GM12878 (cell line): ENCODE data around the gene IRF9. TPM values are rescaled to one million over a fixed set of nuclear protein-coding genes. Genes with fewer than 3 reads are reported as not detected.

Experiments
- ATAC-seq: fragments of 200-7000 bp; cut with Tn5 transposase; 3 replicates; pipeline ENCODE4 v1.9.1; 2020; ENCODE audit warnings: mild to moderate bottlenecking, moderate library complexity
- BruUV-seq: library from RNA; stranded (reverse); fragments of 400-500 nt; replicated peaks from 2 replicates; lab custom pipeline; 2021; lab: Mats Ljungman, UMichigan
- CTCF ChIA-PET: fragments of 300-600 bp; sonication (Branson Sonifier 250); formaldehyde crosslinking; extraction: SDS; loops from one replicate; lab custom pipeline; 2021; ENCODE audit warnings: inconsistent platforms; lab: Yijun Ruan, JAX
- POLR2A ChIA-PET: fragments of 350-600 bp; formaldehyde crosslinking; extraction: SDS; loops from one replicate; lab custom pipeline; 2021; ENCODE audit warnings: inconsistent platforms; lab: Charles Lee
- RAD21 ChIA-PET: fragments of 300-600 bp; sonication (Branson Sonifier 250); formaldehyde crosslinking; loops from one replicate; lab custom pipeline; 2023; ENCODE audit warnings: antibody characterized with exemption; ENCODE audit not compliant: unreplicated experiment; lab: Charles Lee
- SMC1A ChIA-PET: fragments of 300-600 bp; sonication (Branson Sonifier 250); formaldehyde crosslinking; loops from one replicate; lab custom pipeline; 2023; ENCODE audit not compliant: unreplicated experiment, uncharacterized antibody; lab: Charles Lee
- DNase-seq: peaks from one replicate; pipeline ENCODE4 v3.0.0-alpha.2; 2011; ENCODE audit warnings: low read depth, low spot score
- FAIRE-seq: peaks from 3 replicates; lab custom pipeline; 2011; peaks lifted over from hg19 to GRCh38; lab: Jason Lieb, UNC
- H2AFZ ChIP-seq: 2 replicates; pipeline ENCODE4 v1.6.0; 2011; ENCODE audit warnings: low read depth, low read length, control low read depth; ENCODE audit not compliant: control insufficient read depth
- H3K27ac ChIP-seq: 2 replicates; pipeline ENCODE4 v1.5.1; 2011; ENCODE audit warnings: control low read depth; ENCODE audit not compliant: control insufficient read depth, insufficient read depth
- H3K27me3 ChIP-seq, 2 experiments: replicated peaks in 1 of 2; 2 replicates each; pipeline versions ENCODE4 v1.6.0 to v1.6.1; 2011; ENCODE audit warnings: low read length in 1 of 2; ENCODE audit not compliant: control insufficient read depth in 2 of 2, insufficient read depth in 2 of 2
- H3K36me3 ChIP-seq, 2 experiments: 2 replicates each; pipeline ENCODE4 v1.5.1; 2011; ENCODE audit warnings: low read length in 1 of 2; ENCODE audit not compliant: control insufficient read depth in 2 of 2, insufficient read depth in 2 of 2
- H3K4me1 ChIP-seq: 2 replicates; pipeline ENCODE4 v1.6.1; 2011; ENCODE audit warnings: mild to moderate bottlenecking, low read length, moderate library complexity, mixed read lengths; ENCODE audit not compliant: control insufficient read depth, insufficient read depth
- H3K4me2 ChIP-seq: 2 replicates; pipeline ENCODE4 v1.6.0; 2011; ENCODE audit warnings: control low read depth; ENCODE audit not compliant: control insufficient read depth, insufficient read depth
- H3K4me3 ChIP-seq: fragments of 200-600 bp; sonication (generic); 2 replicates; pipeline ENCODE4 v1.5.1; 2016
- H3K79me2 ChIP-seq: 2 replicates; pipeline ENCODE4 v1.6.0; 2011; ENCODE audit warnings: low read length; ENCODE audit not compliant: control insufficient read depth, insufficient read depth
- H3K9ac ChIP-seq: 2 replicates; pipeline ENCODE4 v1.8.0; 2011; ENCODE audit warnings: low read length, control low read depth, mixed read lengths; ENCODE audit not compliant: control insufficient read depth, insufficient read depth
- H3K9me3 ChIP-seq: replicated peaks from 3 replicates; pipeline ENCODE4 v1.5.1; 2011; ENCODE audit warnings: mild to moderate bottlenecking, low read length; ENCODE audit not compliant: control insufficient read depth, insufficient read depth
- H4K20me1 ChIP-seq: 2 replicates; pipeline ENCODE4 v1.6.0; 2011; ENCODE audit not compliant: control insufficient read depth, insufficient read depth
- BMI1 ChIP-seq: fragments of 450-650 bp; IDR thresholded peaks from 2 replicates; pipeline ENCODE4 v1.6.1; 2016; ENCODE audit warnings: mild to moderate bottlenecking, moderate library complexity, borderline replicate concordance
- BRCA1 ChIP-seq: IDR thresholded peaks from 2 replicates; pipeline ENCODE4 v1.6.1; 2011; ENCODE audit warnings: low read depth, low read length, improper control_type of control experiment
- CBX5 ChIP-seq: sonication (generic); IDR thresholded peaks from 2 replicates; pipeline ENCODE4 v1.6.1; 2016; ENCODE audit warnings: low read depth, moderate library complexity, mild to moderate bottlenecking, inconsistent platforms
- DPF2 ChIP-seq: fragments of 450-650 bp; IDR thresholded peaks from 2 replicates; pipeline ENCODE4 v1.6.1; 2017; ENCODE audit warnings: mild to moderate bottlenecking
- ELK1 ChIP-seq: IDR thresholded peaks from 2 replicates; pipeline ENCODE4 v1.6.1; 2012; ENCODE audit warnings: low read depth, low read length, improper control_type of control experiment
- EZH2 ChIP-seq: IDR thresholded peaks from 2 replicates; pipeline ENCODE4 v1.6.1; 2012; ENCODE audit warnings: low read depth, mild to moderate bottlenecking, control low read depth, inconsistent platforms, low read length, borderline replicate concordance; ENCODE audit not compliant: control insufficient read depth
- FOS ChIP-seq: IDR thresholded peaks from 3 replicates; pipeline ENCODE4 v1.6.1; 2011; ENCODE audit warnings: borderline replicate concordance; ENCODE audit not compliant: insufficient read length; ENCODE audit errors: extremely low read depth
- IKZF1 ChIP-seq: fragments of 450-650 bp; conservative IDR thresholded peaks from 2 replicates; pipeline ENCODE4 v1.6.1; 2017; ENCODE audit warnings: antibody characterized with exemption, mild to moderate bottlenecking
- IKZF2 ChIP-seq, 2 experiments: fragments of 450-650 bp; IDR thresholded peaks; 2 replicates each; pipeline ENCODE4 v1.6.1; 2017; ENCODE audit warnings: mild to moderate bottlenecking in 2 of 2, moderate library complexity in 2 of 2
- JUNB ChIP-seq: IDR thresholded peaks from 2 replicates; pipeline ENCODE4 v1.6.1; 2016; ENCODE audit warnings: antibody characterized with exemption, mild to moderate bottlenecking
- MLLT1 ChIP-seq: fragments of 450-650 bp; IDR thresholded peaks from 2 replicates; pipeline ENCODE4 v1.6.1; 2016; ENCODE audit warnings: mild to moderate bottlenecking
- MYB ChIP-seq: fragments of 150-350 bp; IDR thresholded peaks from 2 replicates; pipeline ENCODE4 v1.6.1; 2014; ENCODE audit warnings: mild to moderate bottlenecking, low read depth, low read length, borderline replicate concordance
- NR2C2 ChIP-seq: IDR thresholded peaks from 2 replicates; pipeline ENCODE4 v1.6.1; 2011; ENCODE audit warnings: borderline replicate concordance, low read depth; ENCODE audit not compliant: control insufficient read depth, insufficient read length
- RUNX3 ChIP-seq: IDR thresholded peaks from 2 replicates; pipeline ENCODE4 v1.6.1; 2012; ENCODE audit warnings: low read length, inconsistent platforms
- SKIL ChIP-seq: fragments of 450-650 bp; IDR thresholded peaks from 2 replicates; pipeline ENCODE4 v1.6.1; 2017; ENCODE audit warnings: mild to moderate bottlenecking, low read depth, inconsistent platforms; ENCODE audit not compliant: poor library complexity, severe bottlenecking
- SMAD5 ChIP-seq: IDR thresholded peaks from 2 replicates; pipeline ENCODE4 v1.6.1; 2016; ENCODE audit warnings: antibody characterized with exemption, low read depth
- SPI1 ChIP-seq: IDR thresholded peaks from 2 replicates; pipeline ENCODE4 v1.6.1; 2011; ENCODE audit warnings: low read depth, mild to moderate bottlenecking, low read length, moderate library complexity, borderline replicate concordance; ENCODE audit not compliant: insufficient read depth
- STAT3 ChIP-seq: IDR thresholded peaks from 2 replicates; pipeline ENCODE4 v1.6.1; 2011; ENCODE audit warnings: low read depth, low read length, improper control_type of control experiment
- YY1 ChIP-seq: IDR thresholded peaks from 2 replicates; pipeline ENCODE4 v1.6.1; 2011; ENCODE audit warnings: low read depth, mild to moderate bottlenecking, low read length
- WGBS: methylation state at CpG from one replicate; pipeline ENCODE4 v1.1.6; 2016; ENCODE audit warnings: low lambda C conversion rate; ENCODE audit not compliant: insufficient replicate concordance, insufficient coverage; ENCODE audit errors: missing lambda C conversion rate; 5-methylcytosine and 5-hydroxymethylcytosine counted together
- in situ Hi-C: fragments of 300-500 bp; cut with MboI; formaldehyde crosslinking; loops from 9 replicates; pipeline ENCODE4 v1.14.3; 2018; ENCODE audit warnings: mixed read lengths
- intact Hi-C: fragments of 100-400 bp; cut with micrococcal nuclease; formaldehyde crosslinking; loops from one replicate; pipeline ENCODE4 v1.14.2; 2022; ENCODE audit not compliant: unreplicated experiment
- polyA plus RNA-seq, 11 experiments: library from polyadenylated mRNA; depleted of rRNA in 4 of 11; unstranded in 6 of 11; stranded (reverse) in 5 of 11; fragments of >200 nt; fragmentation: Nextera tagmentation in 4 of 11; fragmentation: Illumina TruSeq in 1 of 11; extraction: Ambion mirVana in 4 of 11; extraction: Trizol in 1 of 11; gene quantifications; 1 replicate in 1 of 11; 2 replicates in 10 of 11; pipeline versions ENCODE4 v1.2.1 to v1.2.3, GENCODE V29; 2011 to 2016; ENCODE audit warnings: inconsistent platforms in 2 of 11, missing spikeins in 2 of 11, low read depth in 1 of 11
- total RNA-seq, 4 experiments: library from RNA; depleted of rRNA in 3 of 4; stranded (reverse); fragments of >200 nt in 3 of 4; fragmentation: Illumina TruSeq in 1 of 4; extraction: Trizol in 1 of 4; gene quantifications; 2 replicates each; pipeline versions ENCODE4 v1.2.1 to v1.2.3, GENCODE V29; 2013 to 2021

Gene IRF9
- total and polyA plus RNA-seq, 10 of the 15 experiments (the other 5 are each of a cell fraction or from before 2014, with no cell fraction given) = 47.6 to 234 (median 148) TPM

GRCh38 chr14:24141097-24141880, 19.8 kb upstream of the IRF9 start, which contains the start of gene EMC9:
Gene EMC9, minus strand, starts transcription at chr14:24141591. Its CDS starts 287 bp downstream, at chr14:24141304.
- H3K36me3 ChIP-seq = peaks cover 12 to 33% of the 10 kb centered on the region in 2 experiments
- ChIA-PET POLR2A (interaction anchor here (0.7 to 11.6 kb wide), 11 partner anchors 9 to 130 kb away, joined by 3 to 276 read pairs (median 3); partner anchors contain the start of genes DCAF11, IRF9, NRL and PCK2), SMC1A (interaction anchor here (0.6 to 2.2 kb wide), 7 partner anchors 19 to 56 kb away, joined by 3 to 8 read pairs (median 3); partner anchors contain the start of gene IRF9), CTCF (interaction anchor here (0.7 to 1.7 kb wide), 7 partner anchors 20 to 582 kb away, joined by 4 to 13 read pairs (median 6); partner anchors contain the start of genes DCAF11, IRF9, NRL and TINF2), RAD21 (interaction anchor here (0.6 to 6.8 kb wide), 8 partner anchors 19 to 764 kb away, joined by 3 to 69 read pairs (median 6); partner anchors contain the start of genes DCAF11, IRF9, MDP1 and NRL)
- intact Hi-C loops = loop anchor here (1.0 kb wide), 1 partner anchor 27 kb away; the partner anchor contains the start of genes DCAF11 and NRL
- H3K79me2 ChIP-seq = peaks cover 79% of the 10 kb centered on the region
- FAIRE-seq (peak; percentile 35), ATAC-seq (peak; percentile 92), DNase-seq (peak; percentile 97)
- H3K4me1 ChIP-seq = peaks cover 40% of the 10 kb centered on the region
- H3K4me2 ChIP-seq = peak within 1 kb of the TSS; percentile 96
- in situ Hi-C loops = no loop called here
- H4K20me1 ChIP-seq = no peaks in the 10 kb centered on the region
- peak within 1 kb of the TSS; percentile 94 for H3K9ac ChIP-seq
- H3K9me3 ChIP-seq = no peaks in the 10 kb centered on the region
- BruUV-seq = no TSS peak
- peak within 1 kb of the TSS; percentile 62 for H2AFZ ChIP-seq
- under 1% methylated on average over 63 of the region's 65 CpGs for WGBS
- no peaks in the 10 kb centered on the region for H3K27me3 ChIP-seq
- H3K27ac ChIP-seq = peak within 1 kb of the TSS; percentile 93
- H3K4me3 ChIP-seq = peak within 1 kb of the TSS; percentile 94
- TF ChIP-seq BRCA1 = no peak
- TF ChIP-seq YY1 = peak; percentile 40
- TF ChIP-seq EZH2 = no peak
- TF ChIP-seq SPI1 = peak; percentile 66
- TF ChIP-seq MLLT1 = peak; percentile 100
- peak; percentile 73 for TF ChIP-seq IKZF1
- peak; percentile 79 for TF ChIP-seq SKIL
- TF ChIP-seq STAT3 = no peak
- TF ChIP-seq ELK1 = peak; percentile 36; the same call in 1 of the 2 replicates
- no peak for TF ChIP-seq JUNB
- TF ChIP-seq CBX5 = 0 out of 2 replicates have a peak, but pooled peaks have one; percentile 66
- TF ChIP-seq SMAD5 = peak; percentile 58; the same call in 1 of the 2 replicates
- TF ChIP-seq MYB = no peak
- no peak for TF ChIP-seq BMI1
- peak; percentile 63 for TF ChIP-seq RUNX3
- TF ChIP-seq NR2C2 = no peak
- peak in 1 of 2 experiments; percentile 43; a peak in 1 of 4 replicates for TF ChIP-seq IKZF2 (IDR thresholded peaks at IDR 0.05)
- peak; percentile 60 for TF ChIP-seq FOS
- peak; percentile 26 for TF ChIP-seq DPF2
